Activated CD8-positive, alpha-beta memory T cell treated with anti-CD3 and anti-CD28 coated beads for 4 hours (primary cell): ENCODE data around the gene SERPINB6.
"Not testable (repeated sequence)": the region's sequence is repeated elsewhere in the genome, so short reads cannot be mapped to it uniquely, and the experiment has no call there.

Experiments
- DNase-seq, 2 donors: peaks; one replicate each; pipeline ENCODE4 v3.0.0-alpha.2; 2020; ENCODE audit warnings: low read depth in 2 of 2

The SERPINB6 gene

DNA sequence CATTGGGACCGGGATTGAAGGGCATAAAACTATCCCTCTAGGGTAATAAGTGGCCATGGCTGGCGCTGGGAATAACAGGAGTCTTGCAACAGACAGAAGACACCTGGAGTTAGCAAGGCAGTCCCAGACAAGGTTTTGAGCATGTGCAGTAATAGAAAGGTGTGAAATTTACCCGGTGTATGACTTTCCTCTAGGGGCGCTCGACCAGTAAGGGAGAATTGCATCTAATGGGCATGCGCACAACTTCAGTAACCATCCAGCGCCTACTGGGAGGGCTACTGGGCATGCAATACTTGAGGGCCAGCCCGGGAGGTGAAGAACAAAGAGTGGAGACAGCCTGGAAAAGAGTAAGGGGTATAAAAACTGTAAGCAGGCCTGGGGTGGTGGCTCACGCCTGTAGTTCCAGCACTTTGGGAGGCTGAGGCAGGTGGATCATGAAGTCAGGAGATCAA, 32.7 kb downstream of the SERPINB6 start:
- DNase-seq: no peak

- DNase-seq: no peak
Measured at GRCh38 chr6:2938004-2938631, 33.2 kb downstream of the SERPINB6 start.

- no peak for DNase-seq
Measured at GRCh38 chr6:2937627-2938003, 33.8 kb downstream of the SERPINB6 start.

DNA sequence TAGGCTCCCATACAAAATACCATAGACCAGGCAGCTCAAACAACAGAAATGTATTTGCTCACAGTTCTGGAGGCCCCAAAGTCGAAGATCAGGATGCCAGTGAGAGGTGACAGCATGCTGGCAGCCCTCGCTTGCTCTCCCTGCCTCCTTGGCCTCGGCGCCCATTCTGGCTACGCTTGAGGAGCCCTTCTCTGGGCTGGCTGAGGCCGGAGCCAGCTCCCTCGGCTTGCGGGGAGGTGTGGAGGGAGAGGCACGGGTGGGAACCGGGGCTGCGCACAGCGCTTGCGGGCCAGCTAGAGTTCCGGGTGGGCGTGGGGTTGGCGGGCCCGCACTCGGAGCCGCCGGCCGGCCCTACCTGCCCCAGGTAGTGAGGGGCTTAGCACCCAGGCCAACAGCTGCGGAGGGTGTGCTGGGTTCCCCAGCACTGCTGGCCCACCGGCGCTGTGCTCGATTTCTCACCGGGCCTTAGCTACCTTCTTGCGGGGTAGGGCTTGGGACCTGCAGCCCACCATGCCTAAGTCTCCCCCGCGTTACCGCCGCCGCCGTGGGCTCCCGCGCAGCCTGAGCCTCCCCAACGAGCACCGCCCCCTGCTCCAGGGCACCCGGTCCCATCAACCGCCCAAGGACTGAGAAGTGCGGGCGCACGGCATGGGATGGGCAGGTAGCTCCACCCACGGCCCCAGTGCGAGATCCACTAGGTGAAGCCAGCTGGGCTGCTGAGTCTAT, 35.6 kb downstream of the SERPINB6 start:
- no peak for DNase-seq

DNA sequence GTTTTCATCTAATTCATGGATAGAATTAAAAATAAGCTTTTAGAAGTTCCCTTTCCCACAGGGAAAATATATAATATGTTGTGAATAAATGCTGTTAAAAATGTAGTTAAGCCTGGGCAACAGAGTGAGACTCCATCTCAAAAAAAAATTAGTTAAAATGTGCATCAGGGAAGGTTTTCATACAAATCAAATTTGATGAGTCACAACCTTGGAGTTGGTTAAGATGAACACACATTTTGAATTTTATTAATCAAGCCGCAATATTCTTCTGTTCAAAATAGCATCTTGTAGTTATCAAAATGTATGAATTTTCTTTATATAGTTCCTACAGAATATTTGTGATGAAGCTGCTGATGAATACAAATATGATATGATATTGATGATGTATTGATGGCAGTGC, 37.3 kb downstream of the SERPINB6 start:
- DNase-seq: no peak

DNA sequence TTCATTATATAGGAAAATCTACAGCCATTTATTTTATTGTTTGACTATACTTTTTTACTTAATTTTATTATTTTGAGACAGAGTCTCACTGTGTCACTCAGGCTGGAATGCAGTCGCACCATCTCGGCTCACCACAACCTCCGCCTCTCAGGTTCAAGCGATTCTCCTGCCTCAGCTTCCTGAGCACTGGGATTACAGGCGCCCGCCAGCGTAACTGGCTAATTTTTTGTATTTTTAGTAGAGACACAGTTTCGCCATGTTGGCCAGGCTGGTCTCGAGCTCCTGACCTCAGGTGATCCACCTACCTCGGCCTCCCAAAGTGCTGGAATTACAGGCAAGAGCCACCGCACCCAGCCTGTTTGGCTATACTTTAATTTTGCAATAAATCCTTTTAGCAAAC, 38.5 kb downstream of the SERPINB6 start:
- DNase-seq: not testable (repeated sequence)

DNA sequence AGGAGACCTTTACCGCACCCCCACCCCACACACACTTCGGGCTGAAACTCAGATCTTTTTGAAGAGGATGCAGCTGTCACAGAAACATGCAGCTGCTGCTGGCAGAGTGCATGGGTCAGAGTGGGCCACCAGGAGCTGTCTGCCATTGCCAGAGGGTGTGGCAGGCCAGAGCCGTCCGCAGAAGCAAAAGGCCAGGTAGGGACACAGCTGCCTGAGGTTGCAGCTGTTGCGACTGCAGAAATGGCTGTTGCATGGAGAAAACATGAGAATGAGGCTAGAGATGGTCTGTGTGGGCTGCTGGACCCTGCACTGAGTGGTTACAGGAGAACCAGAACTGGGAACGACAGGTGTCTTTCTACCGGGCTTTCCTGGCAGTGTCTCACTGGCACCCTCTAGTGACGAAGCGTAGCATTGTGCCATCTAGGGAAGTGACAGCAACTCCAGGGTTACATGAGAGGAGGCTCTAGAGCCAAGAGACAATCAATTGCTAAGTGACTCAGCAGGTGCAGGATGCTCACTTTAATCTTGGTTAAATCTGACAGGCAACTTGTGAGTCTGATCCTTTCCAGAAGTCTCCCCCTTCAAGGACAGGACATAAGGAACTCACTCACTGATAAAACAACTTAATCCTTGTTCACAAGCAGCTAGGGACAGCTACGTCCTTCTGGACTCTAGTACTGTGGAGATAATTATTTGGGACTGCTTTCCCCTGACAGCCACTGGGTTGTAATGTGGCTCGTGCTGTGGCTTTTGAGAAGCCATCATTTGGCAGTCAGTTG, 39.2 kb downstream of the SERPINB6 start:
- peak; percentile 75 to 76 for DNase-seq

GRCh38 chr6:2931055-2931454, 40.3 kb downstream of the SERPINB6 start:
- no peak for DNase-seq

- not testable (repeated sequence) for DNase-seq
Measured at GRCh38 chr6:2927931-2928330, 43.4 kb downstream of the SERPINB6 start.

GRCh38 chr6:2925842-2926747, 45.3 kb downstream of the SERPINB6 start:
- not testable (repeated sequence) for DNase-seq

GRCh38 chr6:2921520-2922115, 49.7 kb downstream of the SERPINB6 start:
- no peak for DNase-seq

- no peak for DNase-seq
Measured at GRCh38 chr6:2920671-2921112, 50.7 kb downstream of the SERPINB6 start.

DNA sequence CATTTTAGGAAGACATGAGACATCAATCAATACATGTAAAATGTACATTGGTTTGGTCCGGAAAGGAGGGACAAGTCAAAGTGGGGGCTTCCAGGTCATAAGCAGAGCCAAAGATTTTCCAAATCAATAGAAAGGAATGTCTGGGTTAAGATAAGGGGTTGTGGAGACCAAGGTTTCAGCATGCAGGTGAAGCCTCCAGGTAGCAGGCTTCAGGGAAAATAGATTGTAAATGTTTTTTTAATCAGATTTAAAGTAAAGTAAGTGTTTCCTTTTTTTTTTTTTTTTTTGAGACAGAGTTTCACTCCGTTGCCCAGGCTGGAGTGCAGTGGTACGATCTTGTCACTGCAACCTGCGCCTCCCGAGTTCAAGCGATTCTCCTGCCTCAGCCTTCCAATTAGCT, 51.5 kb downstream of the SERPINB6 start:
- DNase-seq: no peak

GRCh38 chr6:2919401-2919800, 52.0 kb downstream of the SERPINB6 start:
- DNase-seq: no peak

- DNase-seq: no peak
Measured at GRCh38 chr6:2918936-2919335, 52.4 kb downstream of the SERPINB6 start.

GRCh38 chr6:2917801-2918445, 53.4 kb downstream of the SERPINB6 start:
- no peak for DNase-seq

DNA sequence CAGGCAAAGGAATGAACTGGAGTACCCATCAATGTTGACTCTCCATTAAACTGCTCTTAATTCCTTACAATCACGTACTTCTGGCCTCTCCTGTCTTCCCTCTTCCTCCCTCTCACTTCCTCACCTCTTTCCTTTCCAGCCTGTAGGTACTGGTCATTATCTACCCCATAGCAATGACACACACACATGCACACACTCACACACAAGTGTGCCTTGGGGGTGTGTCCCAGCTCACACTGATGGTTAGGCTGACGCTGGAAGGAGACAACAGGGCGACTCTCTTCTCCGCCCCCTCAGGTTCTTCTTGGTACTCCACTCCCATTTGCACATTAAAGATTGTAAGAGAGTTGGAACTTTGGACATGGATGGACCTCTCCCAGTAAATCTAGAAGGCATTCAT, 54.3 kb downstream of the SERPINB6 start:
- no peak for DNase-seq

DNA sequence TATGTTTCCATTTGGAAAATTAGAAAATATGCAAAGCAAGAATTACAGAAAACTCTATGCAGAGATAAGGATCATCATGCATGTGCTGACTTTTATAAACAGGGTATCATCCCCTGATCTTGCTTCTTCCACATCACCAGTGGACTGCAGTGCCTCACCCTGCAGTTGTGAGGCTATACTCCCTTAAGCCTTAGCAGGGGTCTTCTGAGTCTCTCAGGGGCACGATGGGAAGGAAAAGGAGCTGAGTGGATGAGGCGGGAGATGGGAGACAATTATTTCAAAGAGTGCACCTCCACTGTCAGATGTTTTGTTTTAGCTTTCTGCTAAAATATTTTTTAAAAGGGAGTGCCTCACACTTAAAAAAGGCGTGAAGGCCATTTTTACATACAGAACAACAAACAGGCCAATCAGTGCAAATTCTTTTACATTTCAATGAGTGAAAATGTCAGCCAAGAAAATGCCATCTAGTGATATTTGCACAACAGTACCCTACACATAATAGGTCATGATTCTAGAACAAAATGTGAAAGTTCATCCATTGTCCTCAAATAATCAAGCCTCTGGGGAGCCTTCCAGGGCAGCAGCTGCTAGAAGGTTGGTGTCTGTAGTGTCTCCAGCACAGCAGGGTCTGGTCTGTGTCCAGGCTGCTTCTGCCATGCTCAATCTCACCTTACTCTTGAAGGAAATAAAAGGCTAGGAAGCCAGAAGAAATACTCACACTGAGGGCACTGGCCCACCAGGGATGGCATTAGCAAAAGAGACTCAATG, 55.0 kb downstream of the SERPINB6 start:
- no peak for DNase-seq

DNA sequence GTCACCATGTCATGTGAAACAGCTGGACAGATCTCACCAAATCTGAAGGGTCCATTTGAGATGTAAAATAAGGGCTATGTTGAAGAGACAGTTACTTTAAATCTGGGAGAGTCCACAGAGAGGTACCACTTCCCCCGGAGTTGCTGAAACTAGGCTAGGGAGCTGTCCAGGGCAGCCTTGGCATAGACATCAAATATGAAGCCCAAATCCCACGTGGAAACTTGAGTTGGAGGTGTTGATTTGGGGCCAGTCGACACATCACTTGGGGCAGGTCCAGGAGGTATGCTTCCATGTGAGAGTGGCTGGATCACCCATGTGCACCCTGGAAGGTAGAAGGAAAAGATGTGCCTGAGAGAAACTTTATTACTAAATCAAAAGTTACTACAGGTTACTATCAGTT, 56.2 kb downstream of the SERPINB6 start:
- DNase-seq: no peak

- DNase-seq: no peak
Measured at GRCh38 chr6:2914318-2914660, 57.1 kb downstream of the SERPINB6 start.
